Measurements from ENCODE around the gene SLITRK2. TPM values are rescaled to one million over a fixed set of nuclear protein-coding genes. Genes with fewer than 3 reads are reported as not detected.
A peak's percentile ranks its signal among the peaks of the same experiment; 100 is the strongest.

The SLITRK2 gene
- total and polyA plus RNA-seq, 8 donors, result 0.61 to 7.2 (median 4.4) TPM

DNA sequence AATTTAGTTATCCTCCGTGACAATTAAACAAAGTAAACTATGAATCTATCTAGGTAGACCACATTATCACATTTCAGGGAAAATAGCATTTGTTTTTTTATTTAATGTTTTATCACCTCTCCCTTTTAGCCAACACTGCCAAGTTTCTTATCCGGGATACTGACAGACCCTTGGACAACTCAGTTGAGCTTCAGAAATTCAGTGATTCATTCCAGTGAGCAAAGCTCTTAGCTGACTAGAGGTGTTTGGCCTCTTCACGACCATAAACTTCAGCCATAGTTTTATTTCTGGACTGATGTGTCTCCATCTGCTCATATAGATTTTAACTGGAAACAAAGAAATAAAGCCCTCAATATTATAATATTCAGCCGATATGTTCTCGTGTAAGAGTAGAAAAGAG, 15.2 kb downstream of the SLITRK2 start:
- no peaks in the 10 kb centered on the region for H3K9me3 ChIP-seq
- DNase-seq, result no peak
- TF ChIP-seq, protein P1, sequence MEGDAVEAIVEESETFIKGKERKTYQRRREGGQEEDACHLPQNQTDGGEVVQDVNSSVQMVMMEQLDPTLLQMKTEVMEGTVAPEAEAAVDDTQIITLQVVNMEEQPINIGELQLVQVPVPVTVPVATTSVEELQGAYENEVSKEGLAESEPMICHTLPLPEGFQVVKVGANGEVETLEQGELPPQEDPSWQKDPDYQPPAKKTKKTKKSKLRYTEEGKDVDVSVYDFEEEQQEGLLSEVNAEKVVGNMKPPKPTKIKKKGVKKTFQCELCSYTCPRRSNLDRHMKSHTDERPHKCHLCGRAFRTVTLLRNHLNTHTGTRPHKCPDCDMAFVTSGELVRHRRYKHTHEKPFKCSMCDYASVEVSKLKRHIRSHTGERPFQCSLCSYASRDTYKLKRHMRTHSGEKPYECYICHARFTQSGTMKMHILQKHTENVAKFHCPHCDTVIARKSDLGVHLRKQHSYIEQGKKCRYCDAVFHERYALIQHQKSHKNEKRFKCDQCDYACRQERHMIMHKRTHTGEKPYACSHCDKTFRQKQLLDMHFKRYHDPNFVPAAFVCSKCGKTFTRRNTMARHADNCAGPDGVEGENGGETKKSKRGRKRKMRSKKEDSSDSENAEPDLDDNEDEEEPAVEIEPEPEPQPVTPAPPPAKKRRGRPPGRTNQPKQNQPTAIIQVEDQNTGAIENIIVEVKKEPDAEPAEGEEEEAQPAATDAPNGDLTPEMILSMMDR (IDR thresholded peaks at IDR 0.05), result no peak
- H3K27me3 ChIP-seq, result no peaks in the 10 kb centered on the region
- no peak overlapping the region for H3K4me3 ChIP-seq
- no peaks in the 10 kb centered on the region for H3K4me1 ChIP-seq
- intact Hi-C loops (cut with DNase I), result no loop called here
- H3K27ac ChIP-seq, result no peak overlapping the region
- no peaks in the 10 kb centered on the region for H3K36me3 ChIP-seq
- ATAC-seq, result no peak

DNA sequence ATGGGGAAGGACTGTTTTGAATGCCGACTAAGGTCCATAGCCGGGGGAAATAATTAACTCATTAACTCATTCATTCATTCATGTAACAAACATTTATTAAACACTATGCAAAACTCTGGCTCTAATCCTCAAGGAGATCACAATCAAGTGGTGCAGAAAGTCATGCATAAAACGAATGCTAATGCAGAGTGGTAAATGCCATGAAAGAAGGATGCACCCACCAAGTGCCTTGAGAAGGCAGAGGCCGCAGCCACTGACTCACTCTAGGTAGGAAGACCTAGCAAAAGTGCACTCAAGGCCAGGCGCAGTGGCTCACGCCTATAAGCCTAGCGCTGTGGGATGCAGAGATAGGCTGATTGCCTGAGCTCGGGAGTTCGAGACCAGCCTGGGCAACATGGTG, 22.9 kb downstream of the SLITRK2 start:
- TF ChIP-seq, protein P1 (IDR thresholded peaks at IDR 0.05), result no peak
- intact Hi-C loops (cut with DNase I), result no loop called here
- DNase-seq, result no peak
- H3K9me3 ChIP-seq, result no peaks in the 10 kb centered on the region
- H3K36me3 ChIP-seq, result no peaks in the 10 kb centered on the region
- ATAC-seq, result no peak
- no peaks in the 10 kb centered on the region for H3K27me3 ChIP-seq
- no peaks in the 10 kb centered on the region for H3K4me1 ChIP-seq
- H3K27ac ChIP-seq, result no peak overlapping the region
- H3K4me3 ChIP-seq, result no peak overlapping the region

DNA sequence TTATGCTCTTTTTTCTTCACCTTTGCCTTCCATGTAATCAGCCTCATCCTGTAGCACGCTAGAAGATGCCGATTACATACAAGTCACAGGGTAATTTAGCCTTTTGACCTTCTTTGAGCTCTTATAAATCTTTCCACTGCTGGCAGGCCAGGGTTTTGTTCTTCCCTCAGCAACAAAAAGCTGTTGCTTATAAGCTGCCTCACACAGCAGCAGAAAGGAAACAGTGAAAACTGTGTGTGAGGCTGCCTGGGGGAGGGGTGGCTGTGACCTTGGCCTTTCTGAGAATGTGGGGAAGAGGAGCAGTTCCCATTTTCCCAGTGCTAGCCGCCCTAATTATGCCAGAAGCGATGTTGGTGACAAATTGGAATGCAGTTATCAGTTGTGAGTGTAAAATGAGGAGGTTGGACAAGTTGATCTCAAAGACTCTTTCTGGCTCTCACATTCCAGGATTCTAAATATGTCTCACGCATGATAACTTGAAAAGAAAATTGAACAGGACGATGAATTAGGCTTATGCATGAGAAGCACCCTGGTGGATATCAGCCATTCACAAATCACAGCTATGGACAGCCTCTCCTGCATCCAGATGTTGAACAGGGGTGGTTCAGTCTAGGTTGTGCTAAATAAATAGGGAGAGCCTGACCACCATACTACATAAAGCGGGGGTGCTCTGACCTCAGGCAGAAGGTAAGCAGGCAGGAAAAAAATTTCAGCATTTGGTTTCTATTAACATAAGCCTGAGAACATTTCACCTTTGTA, 25.7 kb downstream of the SLITRK2 start:
- Histone ChIP-seq H3K36me3 (no peaks in the 10 kb centered on the region), H3K9me3 (no peaks in the 10 kb centered on the region), H3K27ac (no peak overlapping the region), H3K4me1 (no peaks in the 10 kb centered on the region), H3K4me3 (no peak overlapping the region), H3K27me3 (no peaks in the 10 kb centered on the region)
- DNase-seq (no peak), ATAC-seq (no peak)
- TF ChIP-seq, protein P1 (IDR thresholded peaks at IDR 0.05), result no peak
- intact Hi-C loops (cut with DNase I), result no loop called here

DNA sequence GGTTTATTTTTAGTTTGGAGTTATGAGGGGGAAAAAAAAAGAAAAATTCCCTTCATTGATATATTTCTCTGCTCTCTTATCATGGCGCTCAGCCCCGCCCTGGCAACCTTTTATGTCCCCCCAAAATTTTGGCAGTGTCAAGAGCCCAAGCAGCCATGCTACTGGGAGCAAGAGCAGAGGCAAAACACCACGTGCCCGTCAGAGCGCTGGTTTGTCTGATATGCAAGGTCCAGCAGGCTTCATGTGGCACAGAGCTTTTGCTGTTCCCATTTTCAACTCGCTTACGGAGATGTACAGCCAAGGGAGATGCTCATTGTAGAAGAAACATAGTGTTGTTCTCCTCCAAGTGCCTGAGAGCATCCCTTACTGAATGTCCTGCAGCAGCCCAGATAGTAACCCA, 27.3 kb downstream of the SLITRK2 start:
- H3K4me3 ChIP-seq, result no peak overlapping the region
- ATAC-seq, result no peak
- H3K36me3 ChIP-seq, result no peaks in the 10 kb centered on the region
- H3K27me3 ChIP-seq, result no peaks in the 10 kb centered on the region
- H3K9me3 ChIP-seq, result no peaks in the 10 kb centered on the region
- intact Hi-C loops (cut with DNase I), result no loop called here
- no peak for DNase-seq
- H3K4me1 ChIP-seq, result no peaks in the 10 kb centered on the region
- TF ChIP-seq, protein P1 (IDR thresholded peaks at IDR 0.05), result no peak
- no peak overlapping the region for H3K27ac ChIP-seq

DNA sequence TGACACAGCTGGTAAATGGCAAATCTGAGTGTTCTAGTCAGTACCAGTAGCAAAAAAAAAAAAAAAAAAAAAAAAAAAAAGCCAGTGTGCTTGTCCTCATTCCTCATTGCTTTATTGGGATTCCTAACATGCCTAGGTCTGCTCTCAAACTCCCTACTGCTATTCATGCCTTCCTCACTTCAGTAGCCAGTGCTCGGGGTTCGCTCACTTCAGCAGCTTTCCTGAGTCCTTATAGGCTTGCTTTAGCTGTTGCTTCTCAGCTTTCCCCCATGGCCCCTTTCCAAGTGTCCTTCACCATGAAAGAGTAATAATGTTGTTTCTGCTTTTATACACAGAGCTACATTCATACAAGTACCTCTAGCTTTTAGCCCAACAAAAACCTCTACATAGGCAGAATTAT, 30.8 kb downstream of the SLITRK2 start:
- H3K9me3 ChIP-seq, result no peaks in the 10 kb centered on the region
- ATAC-seq (no peak), DNase-seq (peak in 1 of 4 donors; percentile 48)
- TF ChIP-seq, protein P1 (IDR thresholded peaks at IDR 0.05), result no peak
- H3K4me3 ChIP-seq, result no peak overlapping the region
- no peaks in the 10 kb centered on the region for H3K4me1 ChIP-seq
- no peaks in the 10 kb centered on the region for H3K27me3 ChIP-seq
- intact Hi-C loops (cut with DNase I), result no loop called here
- H3K27ac ChIP-seq, result no peak overlapping the region
- H3K36me3 ChIP-seq, result no peaks in the 10 kb centered on the region

Measured in left lung (tissue), 10 donors.